Duodenal mucosa (tissue), 2 donors: ENCODE results near the gene CHD5.

Experiments used
- H3K27ac ChIP-seq: one replicate; pipeline ENCODE4 v1.7.0; 2013; ENCODE audit warnings: low read depth, low read length
- H3K27me3 ChIP-seq, 2 donors: one replicate each; pipeline ENCODE4 v1.7.0; 2013; ENCODE audit warnings: low read length in 2 of 2, control low read depth in 1 of 2; ENCODE audit not compliant: insufficient read depth in 2 of 2, control insufficient read depth in 1 of 2
- H3K36me3 ChIP-seq, 2 donors: one replicate each; pipeline ENCODE4 v1.7.0; 2013; ENCODE audit warnings: low read length in 2 of 2, control low read depth in 1 of 2; ENCODE audit not compliant: insufficient read depth in 2 of 2, control insufficient read depth in 1 of 2
- H3K4me1 ChIP-seq, 2 donors: one replicate each; pipeline ENCODE4 v1.7.0; 2013; ENCODE audit warnings: low read length in 2 of 2, control low read depth in 1 of 2; ENCODE audit not compliant: insufficient read depth in 2 of 2, control insufficient read depth in 1 of 2
- H3K4me3 ChIP-seq, 2 donors: one replicate each; pipeline ENCODE4 v1.7.0; 2013; ENCODE audit warnings: low read length in 2 of 2, low read depth in 1 of 2
- H3K9ac ChIP-seq, 2 donors: one replicate each; pipeline ENCODE4 v1.7.0; 2013; ENCODE audit warnings: low read length in 2 of 2, low read depth in 1 of 2
- H3K9me3 ChIP-seq, 2 donors: one replicate each; pipeline ENCODE4 v1.7.0; 2013; ENCODE audit warnings: low read length in 2 of 2, control low read depth in 1 of 2; ENCODE audit not compliant: control insufficient read depth in 1 of 2

CHD5 gene

DNA sequence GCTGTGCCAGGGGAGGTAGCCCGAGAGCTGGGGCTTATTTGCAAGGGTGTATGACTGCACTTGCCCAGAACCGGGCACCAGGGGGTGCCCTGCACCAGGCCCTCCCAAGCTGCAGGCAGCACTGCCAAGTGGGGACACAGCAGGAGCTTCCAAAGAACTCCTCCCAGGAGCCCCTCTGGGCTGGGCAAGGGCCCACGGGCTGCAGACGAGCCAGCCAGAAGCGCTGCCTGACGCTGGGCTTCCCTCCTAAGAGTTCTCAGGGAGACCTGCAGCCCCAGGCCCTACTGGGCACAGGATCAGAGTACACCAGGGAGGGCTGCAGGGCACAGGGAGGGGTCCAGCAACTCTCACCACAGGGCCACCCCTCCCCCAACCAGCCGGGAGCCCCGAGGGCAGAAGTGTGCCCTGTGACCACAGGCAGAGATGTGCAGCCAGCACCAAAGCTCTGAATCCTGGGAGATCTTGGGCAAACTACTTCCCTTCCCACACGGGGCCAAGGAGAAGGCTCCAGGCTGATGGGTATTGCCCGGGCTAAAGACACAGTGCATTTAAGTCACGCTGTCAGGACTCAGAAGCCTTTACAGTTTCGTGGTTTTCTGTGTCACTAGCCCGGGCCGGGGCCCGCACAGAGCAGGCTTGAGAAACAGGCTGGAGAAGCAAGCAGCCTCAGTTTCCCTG is 71.0 kb downstream of the CHD5 start:
- H3K27me3 ChIP-seq, result peaks cover 0 to 4% of the 10 kb centered on the region in 2 donors
- H3K27ac ChIP-seq, result no peak overlapping the region
- no peaks in the 10 kb centered on the region for H3K36me3 ChIP-seq
- no peak overlapping the region for H3K9ac ChIP-seq
- no peak overlapping the region for H3K4me3 ChIP-seq
- H3K4me1 ChIP-seq, result no peaks in the 10 kb centered on the region
- H3K9me3 ChIP-seq, result no peaks in the 10 kb centered on the region

DNA sequence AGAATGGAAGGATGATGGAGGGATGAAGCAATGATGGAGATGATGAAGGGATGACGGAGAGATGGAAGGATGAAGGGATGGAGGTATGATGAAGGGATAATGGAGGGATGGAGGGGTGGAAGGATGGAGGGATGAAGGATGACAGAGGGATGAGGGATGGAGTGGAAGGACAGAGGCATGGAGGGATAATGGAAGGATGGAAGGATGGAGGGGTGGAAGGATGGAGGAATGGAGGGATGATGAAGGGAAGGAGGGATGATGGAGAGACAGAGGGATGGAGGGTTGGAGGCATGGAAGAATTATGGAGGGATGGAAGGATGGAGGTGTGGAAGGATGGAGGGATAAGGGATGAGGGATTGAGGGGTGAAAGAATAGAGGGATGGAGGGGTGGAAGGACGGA is 71.6 kb downstream of the CHD5 start:
- H3K9ac ChIP-seq, result no peak overlapping the region
- H3K4me3 ChIP-seq, result no peak overlapping the region

DNA sequence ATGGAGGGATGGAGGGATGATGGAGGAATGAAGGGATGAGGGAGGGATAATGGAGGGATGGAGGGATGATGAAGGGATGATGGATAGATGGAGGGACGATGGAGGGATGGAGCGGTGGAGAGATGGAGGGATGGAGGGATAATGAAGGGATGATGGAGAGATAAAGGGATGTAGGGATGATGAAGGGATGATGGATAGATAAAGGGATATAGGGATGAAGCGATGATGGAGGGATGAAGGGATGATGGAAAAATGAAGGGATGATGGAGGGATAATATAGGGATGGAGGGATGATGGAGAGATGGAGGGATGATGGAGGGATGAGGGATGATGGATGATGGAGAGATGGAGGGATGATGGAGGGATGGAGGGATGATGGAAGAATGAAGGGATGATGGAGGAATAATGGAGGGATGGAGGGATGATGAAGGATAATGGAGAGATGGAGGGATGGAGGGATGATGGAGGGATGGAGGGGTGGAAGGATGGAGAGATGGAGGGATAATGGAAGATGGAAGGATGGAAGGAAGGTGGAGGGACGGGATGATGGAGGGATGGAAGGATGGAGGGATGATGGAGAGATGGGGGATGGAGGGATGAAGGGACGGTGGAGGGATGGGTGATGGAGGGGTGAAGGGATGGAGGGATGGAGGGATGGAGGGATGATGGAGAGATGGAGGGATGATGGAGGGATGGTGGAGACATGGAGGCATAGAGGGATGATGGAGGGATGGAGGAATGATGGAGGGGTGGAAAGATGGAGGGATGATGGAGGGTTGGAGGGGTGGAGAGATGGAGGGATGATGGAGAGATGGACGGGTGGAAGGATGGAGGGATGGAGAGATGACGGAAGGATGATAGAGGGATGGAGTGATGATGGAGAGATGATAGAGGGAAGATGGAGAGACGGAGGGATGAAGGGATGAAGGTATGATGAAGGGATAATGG is 72.4 kb downstream of the CHD5 start:
- Histone ChIP-seq H3K4me3 (no peak overlapping the region), H3K4me1 (no peaks in the 10 kb centered on the region), H3K9me3 (no peaks in the 10 kb centered on the region), H3K27me3 (peaks cover 0 to 4% of the 10 kb centered on the region in 2 donors), H3K36me3 (no peaks in the 10 kb centered on the region), H3K27ac (no peak overlapping the region), H3K9ac (no peak overlapping the region)

More for the DNA sequence above, 71.6 kb downstream of the CHD5 start:
- no peak overlapping the region for H3K27ac ChIP-seq
- H3K4me1 ChIP-seq, result no peaks in the 10 kb centered on the region
- H3K36me3 ChIP-seq, result no peaks in the 10 kb centered on the region
- no peaks in the 10 kb centered on the region for H3K9me3 ChIP-seq
- peaks cover 0 to 4% of the 10 kb centered on the region in 2 donors for H3K27me3 ChIP-seq

DNA sequence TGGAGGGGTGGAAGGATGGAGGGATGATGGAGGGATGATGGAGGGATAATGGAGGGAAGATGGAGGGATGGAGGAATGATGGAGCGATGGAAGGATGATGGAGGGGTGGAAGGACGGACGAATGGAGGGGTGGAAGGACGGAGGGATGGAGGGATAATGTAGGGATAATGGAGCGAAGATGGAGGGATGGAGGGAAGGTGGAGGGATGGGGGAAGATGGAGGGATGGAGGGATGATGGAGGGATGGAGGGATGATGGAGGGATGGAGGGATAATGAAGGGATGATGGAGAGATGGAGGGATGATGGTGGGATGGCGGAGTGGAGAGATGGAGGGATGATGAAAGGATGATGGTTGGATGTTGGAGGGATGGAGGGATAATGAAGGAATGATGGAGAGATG is 73.1 kb downstream of the CHD5 start:
- H3K9ac ChIP-seq, result no peak overlapping the region
- no peaks in the 10 kb centered on the region for H3K36me3 ChIP-seq
- peaks cover 0 to 4% of the 10 kb centered on the region in 2 donors for H3K27me3 ChIP-seq
- no peak overlapping the region for H3K27ac ChIP-seq
- H3K4me1 ChIP-seq, result no peaks in the 10 kb centered on the region
- no peak overlapping the region for H3K4me3 ChIP-seq
- H3K9me3 ChIP-seq, result no peaks in the 10 kb centered on the region

DNA sequence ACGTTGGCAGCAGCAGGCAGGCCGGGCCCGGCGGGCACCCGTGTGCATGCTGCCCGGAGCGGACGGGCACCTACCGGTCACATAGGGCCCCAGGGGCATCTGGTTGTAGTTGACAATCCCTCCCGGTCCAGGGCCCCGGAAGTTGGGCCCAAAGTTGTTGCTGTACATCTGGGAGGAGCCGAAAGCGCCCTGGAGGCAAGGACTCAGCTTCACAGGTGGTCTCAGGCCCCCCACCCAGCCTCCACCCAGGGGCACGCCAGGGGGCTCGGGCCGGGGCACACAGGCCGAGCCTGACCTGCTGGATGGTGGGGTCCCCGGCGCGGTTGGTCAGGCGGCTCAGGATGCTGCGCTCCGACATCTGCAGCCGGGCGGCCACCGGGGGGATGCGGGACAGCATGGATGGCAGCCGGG is 73.8 kb downstream of the CHD5 start:
- Histone ChIP-seq H3K9me3 (no peaks in the 10 kb centered on the region), H3K27me3 (peaks cover 0 to 4% of the 10 kb centered on the region in 2 donors), H3K27ac (no peak overlapping the region), H3K9ac (no peak overlapping the region), H3K4me1 (no peaks in the 10 kb centered on the region), H3K4me3 (no peak overlapping the region), H3K36me3 (no peaks in the 10 kb centered on the region)

DNA sequence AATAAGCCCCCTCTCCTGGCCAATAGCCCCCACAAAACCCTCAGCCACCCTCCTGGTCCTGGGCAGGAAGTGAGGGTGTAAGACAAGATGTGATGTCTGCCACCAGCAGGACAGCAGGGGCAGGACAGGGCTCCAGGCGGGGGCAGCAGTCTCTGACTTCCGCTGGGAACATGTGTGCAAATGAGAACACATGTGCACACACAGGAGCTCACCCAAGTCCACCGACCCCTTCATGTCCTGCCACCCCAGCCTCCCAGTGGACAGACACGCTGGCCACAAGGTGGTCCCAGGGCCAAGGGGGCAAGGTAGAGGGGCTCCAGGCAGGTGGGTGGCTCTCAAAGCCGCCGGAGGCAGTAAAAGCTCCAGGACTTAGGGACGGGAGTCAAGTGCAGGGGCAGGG is 74.4 kb downstream of the CHD5 start:
- H3K4me3 ChIP-seq, result no peak overlapping the region
- no peak overlapping the region for H3K9ac ChIP-seq
- H3K36me3 ChIP-seq, result no peaks in the 10 kb centered on the region
- H3K9me3 ChIP-seq, result no peaks in the 10 kb centered on the region
- no peaks in the 10 kb centered on the region for H3K4me1 ChIP-seq
- H3K27ac ChIP-seq, result no peak overlapping the region
- H3K27me3 ChIP-seq, result peaks cover 0 to 4% of the 10 kb centered on the region in 2 donors

DNA sequence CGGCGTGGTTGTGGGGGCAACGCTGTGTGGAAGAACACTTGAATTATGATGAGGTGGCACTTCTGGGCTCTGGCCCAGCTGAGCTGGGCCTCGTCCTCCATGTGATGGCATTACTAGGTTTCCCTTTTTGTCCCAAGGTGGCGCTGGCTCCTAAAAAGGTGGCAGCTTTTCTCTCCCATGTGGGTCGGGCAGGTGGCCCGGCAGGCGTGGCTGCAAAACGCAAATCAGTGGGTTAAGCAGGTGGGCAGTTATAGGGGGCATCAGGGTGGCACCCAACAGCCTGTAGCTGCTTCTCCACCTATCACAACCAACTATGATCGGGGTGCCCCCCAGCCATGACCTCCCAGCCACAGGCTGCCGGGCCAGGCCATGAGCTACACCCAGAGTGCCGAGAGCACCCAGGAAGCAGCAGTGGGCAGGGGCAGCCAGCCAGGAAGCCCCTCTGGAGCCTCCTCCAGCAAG is 74.9 kb downstream of the CHD5 start:
- Histone ChIP-seq H3K27me3 (peaks cover 0 to 4% of the 10 kb centered on the region in 2 donors), H3K36me3 (no peaks in the 10 kb centered on the region), H3K27ac (no peak overlapping the region), H3K9ac (no peak overlapping the region), H3K4me3 (no peak overlapping the region), H3K9me3 (no peaks in the 10 kb centered on the region), H3K4me1 (no peaks in the 10 kb centered on the region)

DNA sequence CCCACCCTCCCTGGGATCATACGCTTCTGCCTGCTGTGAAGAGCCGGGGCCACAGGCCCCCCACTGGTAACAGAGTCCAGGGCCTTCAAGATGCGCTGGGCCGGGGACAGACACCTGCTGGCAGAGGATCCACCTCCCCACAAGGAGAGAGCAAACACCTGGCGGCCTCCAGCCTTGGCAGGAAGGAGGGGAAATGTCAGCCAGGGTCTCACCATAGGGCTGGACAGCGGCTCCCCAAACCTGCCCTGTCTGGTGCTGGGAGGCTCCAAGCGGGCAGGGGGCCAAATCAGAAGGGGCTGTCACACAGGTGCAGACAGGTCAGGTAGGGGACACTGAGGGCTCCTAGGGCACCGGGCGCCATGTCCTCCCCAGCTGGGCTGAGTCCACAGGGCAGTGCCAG is 75.5 kb downstream of the CHD5 start:
- H3K36me3 ChIP-seq, result no peaks in the 10 kb centered on the region
- no peaks in the 10 kb centered on the region for H3K4me1 ChIP-seq
- H3K9ac ChIP-seq, result no peak overlapping the region
- H3K4me3 ChIP-seq, result no peak overlapping the region
- H3K27me3 ChIP-seq, result peaks cover 0 to 4% of the 10 kb centered on the region in 2 donors
- H3K27ac ChIP-seq, result no peak overlapping the region
- H3K9me3 ChIP-seq, result no peaks in the 10 kb centered on the region

DNA sequence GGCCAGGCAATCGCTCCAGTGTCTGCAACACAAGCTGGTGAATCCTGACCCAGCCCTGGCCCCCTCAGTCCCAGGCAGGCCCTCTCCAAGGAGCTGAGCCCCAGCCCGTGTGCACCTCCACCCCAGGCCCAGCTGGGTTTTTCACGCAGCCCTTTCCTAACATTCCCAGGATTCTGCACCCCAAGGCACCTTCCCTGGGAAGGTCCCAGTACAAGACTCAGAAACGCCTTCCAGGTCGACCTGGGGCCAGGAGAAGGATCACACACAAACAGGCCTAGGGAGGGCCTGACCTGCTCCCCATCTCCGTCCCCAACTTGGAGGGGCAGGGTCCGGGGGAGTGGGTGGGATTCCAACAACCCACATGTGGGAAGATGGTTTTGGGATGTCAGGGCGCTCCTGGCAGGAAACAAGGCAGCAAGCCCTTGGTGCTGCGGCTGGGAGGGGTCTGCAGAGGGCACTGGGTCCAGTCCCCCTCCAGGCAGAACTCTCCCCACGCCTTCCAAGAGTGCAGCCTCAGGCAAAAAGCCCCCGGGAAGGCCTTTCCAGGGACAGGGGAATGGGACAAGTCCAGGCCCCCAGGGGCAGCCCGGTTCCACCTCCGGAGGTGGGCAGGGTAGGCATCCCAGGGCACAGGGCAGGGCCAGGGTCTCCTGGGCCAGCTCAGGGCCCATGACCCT is 76.1 kb downstream of the CHD5 start:
- Histone ChIP-seq H3K9ac (no peak overlapping the region), H3K27me3 (peaks cover 0 to 4% of the 10 kb centered on the region in 2 donors), H3K9me3 (no peaks in the 10 kb centered on the region), H3K27ac (no peak overlapping the region), H3K36me3 (no peaks in the 10 kb centered on the region), H3K4me3 (no peak overlapping the region), H3K4me1 (no peaks in the 10 kb centered on the region)
